Limb (tissue), 2 donors: ENCODE measurements around the gene IFT88.

Experiments used
- DNase-seq, 2 donors: peaks; one replicate each; pipeline ENCODE4 v3.0.0-alpha.2; 2016; ENCODE audit errors: extremely low spot score in 2 of 2

The IFT88 gene

DNA sequence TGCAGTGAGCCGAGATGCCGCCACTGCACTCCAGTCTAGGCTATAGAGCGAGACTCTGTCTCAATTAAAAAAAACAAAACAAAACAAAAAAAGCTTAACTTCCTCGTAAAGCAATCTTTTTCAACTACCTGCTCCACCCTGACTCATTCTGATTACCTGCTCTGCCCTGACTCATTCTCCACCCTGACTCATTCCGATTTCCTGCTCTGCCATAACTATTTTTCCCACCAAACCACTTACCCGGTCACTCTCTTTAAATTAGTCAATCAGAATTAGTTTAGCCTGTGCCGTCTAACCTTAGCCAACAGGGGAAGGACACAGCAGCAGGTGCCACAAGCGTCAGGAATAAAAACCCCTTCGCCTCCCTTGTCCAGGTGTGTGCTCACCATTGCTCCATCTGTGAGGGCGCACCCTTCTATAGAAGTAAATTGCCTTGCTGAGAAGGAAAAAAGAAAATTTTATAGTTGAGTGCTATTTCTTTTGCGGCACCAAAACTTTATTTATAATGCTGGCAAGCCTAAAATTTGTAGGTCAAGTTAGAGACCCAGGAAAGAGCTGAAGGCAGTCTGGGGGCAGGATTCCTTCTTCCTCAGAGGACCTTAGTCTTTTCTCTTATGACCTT lies 1.7 kb upstream of the IFT88 start:
- no peak for DNase-seq

DNA sequence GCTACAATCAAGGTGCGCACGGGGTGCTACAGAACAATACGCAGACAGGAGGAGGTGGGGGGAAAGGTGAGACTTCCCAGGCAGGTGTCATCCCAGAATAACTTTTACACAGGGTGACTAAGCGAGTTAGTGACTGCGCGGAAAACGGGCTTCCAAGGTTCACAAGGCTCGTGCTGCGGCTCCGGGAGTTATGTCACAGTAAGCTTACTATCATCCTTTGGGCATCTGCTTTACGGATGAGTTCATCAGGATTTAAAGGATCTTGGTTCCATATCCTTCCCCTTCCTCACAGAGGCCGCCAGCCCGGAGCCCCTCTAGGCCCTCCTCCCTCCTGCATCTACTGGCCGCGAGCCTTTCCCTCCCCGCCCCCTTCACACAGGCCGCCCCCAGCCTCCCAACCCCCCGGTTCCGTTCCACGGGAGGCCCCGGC lies 474 bp upstream of the IFT88 start:
- DNase-seq = no peak

DNA sequence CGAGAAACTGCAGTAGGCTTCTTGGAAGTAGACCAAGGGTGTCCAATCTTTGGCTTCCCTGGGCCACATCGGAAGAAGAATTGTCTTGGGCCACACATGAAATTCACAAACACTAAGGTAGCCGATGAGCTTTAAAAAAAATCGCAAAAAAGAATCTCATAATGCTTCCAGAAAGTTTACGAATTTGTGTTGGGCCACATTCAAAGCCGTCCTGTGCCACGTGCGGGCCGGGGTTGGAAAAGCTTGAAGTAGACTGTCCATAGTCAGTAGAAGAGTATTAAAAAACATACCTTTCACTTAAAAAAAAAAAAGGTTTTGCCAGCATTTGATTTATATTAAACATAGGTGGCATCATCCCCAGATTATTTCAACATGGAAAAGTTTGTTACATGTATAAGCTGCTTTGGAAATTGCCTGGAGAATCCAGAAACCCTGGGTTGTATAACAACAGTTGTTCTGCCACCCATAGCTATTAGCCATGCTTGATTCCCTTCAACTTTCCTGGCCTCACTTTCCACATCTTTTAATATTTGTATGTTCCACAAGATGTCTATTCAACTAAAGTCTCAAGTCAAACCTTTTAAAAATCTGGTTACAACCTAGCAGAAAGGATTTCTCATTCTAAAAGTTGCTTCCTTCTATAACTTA lies 1.0 kb downstream of the IFT88 start:
- peak in 1 of 2 donors; percentile 34 for DNase-seq

DNA sequence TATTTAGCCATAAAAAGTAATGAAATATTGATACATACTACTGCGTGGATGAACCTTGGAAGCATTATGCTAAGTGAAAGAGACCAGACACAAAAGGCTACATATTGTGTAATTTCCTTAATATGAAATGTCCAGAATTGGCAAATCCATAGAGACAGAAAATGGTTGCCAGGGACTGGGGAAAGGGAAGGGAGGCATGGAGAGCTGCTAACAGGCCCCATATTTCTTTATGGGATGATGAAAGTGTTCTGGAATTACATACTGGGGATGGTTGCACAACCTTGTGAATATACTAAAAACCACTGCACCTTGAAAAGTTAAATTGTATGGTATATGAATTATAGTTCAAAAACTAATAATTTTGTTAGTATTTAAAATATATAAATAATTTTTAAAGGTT lies 3.6 kb downstream of the IFT88 start:
- DNase-seq = no peak

DNA sequence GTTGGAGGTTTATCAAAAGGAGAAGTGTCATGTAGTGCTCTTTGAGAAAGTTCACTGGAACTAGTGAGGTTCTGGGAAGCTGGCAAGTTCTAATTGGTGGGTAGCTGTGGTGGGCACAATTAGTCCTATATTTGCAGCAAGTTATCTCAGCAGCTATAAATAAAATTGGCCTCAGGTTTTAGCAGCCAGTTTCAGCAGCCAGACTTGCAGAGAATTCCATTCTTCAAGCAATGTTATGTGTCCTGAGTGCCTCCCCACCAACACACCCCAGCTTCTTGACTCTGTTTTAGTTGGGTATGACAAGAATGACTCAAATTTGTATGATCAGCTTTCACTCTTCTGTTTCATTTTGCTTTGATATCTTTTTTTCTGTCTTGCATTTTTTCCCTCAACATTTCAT lies 4.7 kb downstream of the IFT88 start:
- no peak for DNase-seq

DNA sequence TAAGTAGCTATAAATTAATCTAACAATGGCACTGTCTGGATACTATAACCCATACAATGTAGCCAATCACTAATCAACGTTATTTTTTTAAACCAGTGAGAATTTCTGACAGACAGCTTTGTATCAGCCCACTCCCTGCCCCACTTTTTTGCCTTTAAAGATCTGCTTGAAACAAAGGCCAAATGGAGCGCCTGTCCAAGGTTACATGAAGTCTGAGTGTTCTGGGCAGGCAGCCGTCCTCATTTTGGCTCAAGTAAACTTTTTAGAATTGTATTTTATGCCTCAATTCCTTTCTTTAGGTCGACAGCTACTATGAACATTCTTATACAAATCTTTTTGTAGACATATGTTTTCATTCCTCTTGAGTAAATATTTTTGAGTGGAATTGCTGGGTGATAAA lies 6.2 kb downstream of the IFT88 start:
- DNase-seq = no peak

DNA sequence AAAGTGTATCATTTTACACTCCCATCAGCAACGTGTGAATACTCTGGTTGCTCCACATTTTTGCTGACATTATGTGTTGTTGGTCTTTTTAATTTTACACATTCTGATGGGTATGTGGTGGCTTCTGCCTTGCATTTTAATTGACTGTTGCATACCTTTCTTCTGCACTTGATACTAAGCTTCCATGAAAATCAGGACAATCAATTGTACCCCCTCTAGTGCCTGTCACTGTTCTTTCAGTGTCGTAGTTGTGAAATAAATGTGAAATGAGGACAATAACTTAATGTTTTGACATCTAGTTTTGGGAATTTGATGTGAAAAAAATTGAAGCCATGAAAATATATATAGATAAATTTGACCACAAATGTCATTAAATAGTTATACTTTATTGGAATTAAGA lies 6.7 kb downstream of the IFT88 start:
- no peak for DNase-seq

DNA sequence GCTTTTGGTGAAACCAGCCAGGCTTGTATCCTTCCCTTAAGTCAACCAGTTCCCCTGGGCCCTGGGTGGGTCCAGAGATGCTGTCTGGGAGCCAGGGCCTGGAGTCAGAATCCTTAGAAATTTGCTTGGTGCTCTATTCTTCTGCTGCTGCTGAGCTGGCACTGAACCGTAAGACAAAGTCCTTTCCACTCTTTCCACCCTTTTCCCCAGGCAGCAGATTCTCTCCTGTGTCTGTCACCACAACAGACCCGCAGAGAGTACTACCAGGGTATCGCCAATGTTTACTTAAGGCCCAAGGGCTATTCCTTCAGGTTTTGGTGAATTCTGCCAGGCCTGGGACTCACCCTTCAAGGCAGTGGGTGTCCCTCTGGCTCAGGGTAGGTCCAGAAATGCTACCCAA lies 12.2 kb downstream of the IFT88 start:
- no peak for DNase-seq

DNA sequence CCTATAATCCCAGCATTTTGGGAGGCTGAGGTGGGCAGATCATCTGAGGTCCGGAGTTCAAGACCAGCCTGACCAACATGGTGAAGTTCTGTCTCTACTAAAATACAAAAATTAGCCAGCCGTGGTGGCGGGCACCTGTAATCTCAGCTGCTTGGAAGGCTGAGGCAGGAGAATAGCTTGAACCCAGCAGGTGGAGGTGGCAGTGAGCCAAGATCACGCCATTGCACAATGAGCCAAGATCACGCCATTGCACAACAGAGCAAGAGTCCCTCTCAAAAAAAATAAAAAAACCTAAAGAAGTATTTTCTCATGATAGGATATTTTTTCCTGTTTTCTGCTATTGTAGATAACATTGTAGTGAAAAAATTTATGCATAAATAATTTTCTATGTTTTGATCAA lies 13.3 kb downstream of the IFT88 start:
- DNase-seq = no peak

DNA sequence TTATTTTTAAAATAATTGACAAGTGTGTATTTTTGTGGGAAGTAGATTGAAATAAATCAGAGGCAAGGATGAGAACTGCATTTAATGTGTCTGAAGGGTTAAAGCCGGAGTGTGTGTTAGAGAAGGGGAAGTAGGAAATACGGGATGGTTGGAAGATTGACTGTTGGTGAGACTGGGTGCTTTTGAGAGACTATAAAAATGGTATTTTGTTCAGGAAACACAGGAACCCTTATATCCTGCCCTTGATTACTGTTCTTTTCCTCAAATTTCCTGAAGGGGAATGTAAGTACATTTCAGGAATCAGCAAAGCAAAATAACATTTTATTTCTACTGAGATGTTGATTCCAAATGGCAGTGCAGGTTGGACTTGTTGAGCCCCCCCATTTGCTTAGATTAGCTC lies 15.1 kb downstream of the IFT88 start:
- DNase-seq = no peak

DNA sequence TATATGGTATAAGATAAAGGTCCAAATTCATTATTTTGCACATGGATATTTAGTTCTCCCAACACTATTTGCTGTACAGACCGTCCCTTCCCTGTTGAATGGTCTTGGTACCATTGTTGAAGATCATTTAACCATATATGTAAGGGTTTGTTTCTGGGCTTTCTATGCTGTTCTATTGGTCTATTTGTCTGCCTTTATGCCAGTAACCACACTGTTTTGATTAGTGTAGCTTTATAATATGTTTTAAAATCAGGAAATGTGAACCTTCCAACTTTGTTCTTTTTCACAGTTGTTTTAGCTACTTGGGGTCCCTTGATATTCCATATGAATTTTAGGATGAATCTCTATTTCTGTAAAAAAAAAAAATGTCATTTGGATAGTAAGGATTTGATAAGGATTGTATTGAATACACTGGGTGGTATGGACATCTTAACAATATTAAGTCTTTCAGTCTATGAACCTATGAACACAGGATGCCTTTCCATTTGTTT lies 16.9 kb downstream of the IFT88 start:
- DNase-seq = no peak

DNA sequence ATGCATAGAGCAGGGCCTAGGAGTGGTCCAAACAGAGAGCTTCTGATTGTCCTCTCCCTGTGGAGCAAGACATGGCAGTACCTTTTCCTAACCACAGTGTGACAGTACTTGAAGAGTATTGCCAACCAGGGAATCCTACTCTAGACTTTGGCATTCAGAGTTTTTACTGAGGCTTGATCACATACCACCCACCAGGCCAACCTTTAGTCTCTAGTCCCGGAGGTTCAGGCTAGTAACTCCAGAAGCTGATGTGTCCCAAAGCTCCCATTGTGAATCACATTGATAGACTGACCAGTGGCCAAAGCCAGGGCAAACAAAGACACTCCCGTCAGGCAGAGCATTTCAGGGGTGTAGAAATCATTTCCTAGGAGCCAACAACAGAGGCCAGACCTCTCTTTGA lies 18.4 kb downstream of the IFT88 start:
- no peak for DNase-seq

DNA sequence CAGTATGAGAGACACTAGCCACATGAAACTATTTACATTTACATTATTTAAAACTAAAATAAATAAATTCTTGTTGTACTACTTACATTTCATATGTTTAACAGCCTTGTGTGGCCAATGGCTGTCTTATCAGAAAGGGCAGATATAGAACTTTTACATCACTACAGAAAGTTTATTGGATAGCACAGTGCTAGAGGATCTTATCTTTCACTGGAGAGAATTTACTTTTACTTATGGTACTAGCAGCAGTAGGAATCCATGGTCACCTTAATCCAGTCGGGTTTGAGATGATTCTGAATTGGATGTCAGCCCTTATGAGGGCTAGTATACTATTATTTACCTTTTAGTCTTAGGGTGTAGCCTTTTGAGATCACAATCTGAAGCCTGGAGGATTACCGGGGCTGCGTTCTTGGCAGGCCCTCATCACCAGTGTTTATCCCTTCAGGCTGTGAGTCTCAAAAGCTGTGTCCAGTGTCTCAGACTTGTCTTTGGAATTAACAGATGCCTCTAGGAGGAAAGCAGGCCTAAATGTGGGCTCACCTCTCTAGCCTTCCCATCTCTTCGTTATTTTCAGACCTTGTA lies 21.7 kb downstream of the IFT88 start:
- no peak for DNase-seq

DNA sequence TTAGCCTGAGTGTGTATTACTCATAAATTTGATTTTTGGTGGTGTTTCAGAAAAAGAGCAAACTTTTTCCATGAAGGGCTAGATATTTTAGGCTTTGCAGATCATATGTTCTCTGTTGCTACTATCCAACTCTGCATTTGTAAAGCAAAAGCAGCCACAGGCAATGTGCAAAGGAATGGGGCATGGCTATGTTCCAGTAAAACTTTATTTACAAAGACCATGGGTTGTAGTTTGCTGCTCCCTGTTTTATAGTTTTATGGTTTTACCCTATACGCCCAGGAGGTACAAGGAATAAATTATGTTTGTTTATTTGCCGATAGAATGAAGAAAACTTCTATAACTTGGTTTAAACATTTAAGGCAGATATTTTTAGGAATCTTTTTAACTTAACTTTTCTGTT lies 23.6 kb downstream of the IFT88 start:
- DNase-seq = no peak

DNA sequence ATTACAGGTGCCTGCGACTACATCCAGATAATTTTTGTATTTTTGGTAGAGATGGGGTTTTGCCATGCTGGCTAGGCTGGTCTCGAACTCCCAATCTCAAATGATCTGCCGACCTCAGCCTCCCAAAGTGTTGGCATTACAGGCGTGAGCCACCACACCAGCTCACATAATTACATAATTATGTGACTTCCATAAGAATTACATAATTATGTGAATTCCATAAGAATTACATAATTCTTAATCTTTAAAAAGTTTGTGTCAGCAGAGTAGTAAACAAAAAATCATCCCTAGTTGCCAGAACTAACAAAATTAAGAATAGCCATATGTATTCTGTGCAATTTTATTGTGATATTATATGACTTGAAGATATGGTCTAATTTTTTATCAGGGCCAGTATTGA lies 25.6 kb downstream of the IFT88 start:
- no peak for DNase-seq

DNA sequence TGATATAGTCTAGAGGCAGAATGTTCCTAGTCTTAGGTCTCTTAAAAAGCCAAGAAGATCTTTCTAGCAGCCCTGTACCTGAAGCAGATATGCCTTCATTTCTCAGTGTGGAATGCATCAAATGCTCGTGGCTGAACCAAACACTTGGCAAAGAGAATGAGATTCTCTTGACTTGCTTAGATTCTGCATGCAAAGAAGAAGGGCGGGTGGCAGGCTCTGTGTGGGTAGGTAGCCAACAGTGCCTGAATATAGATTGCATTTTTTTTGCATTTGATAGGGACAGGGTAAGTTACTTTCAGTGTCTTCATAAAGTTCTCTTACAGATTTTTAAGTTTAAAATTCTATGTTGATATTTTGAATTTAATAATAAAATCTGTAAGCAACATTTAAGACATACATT lies 27.3 kb downstream of the IFT88 start:
- DNase-seq = no peak

DNA sequence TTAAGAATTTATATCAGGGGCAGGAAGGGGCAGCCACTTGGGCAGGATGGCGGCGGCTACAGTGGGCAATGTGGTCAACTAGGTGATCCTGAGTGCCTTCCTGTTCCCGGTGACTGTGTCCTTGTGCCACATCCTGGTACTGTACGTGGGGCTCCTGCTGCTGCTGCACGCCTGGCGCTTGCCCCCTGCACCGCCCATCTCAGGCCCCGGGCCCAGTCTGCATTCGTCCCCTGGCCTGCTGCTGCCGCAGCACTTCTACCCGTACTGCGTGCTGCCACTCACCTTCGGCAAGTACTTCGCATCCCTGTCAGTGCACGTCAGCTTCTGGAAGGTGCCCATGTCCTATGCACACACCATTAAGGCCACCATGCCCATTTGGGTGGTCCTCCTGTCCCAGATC lies 40.1 kb downstream of the IFT88 start:
- no peak for DNase-seq

DNA sequence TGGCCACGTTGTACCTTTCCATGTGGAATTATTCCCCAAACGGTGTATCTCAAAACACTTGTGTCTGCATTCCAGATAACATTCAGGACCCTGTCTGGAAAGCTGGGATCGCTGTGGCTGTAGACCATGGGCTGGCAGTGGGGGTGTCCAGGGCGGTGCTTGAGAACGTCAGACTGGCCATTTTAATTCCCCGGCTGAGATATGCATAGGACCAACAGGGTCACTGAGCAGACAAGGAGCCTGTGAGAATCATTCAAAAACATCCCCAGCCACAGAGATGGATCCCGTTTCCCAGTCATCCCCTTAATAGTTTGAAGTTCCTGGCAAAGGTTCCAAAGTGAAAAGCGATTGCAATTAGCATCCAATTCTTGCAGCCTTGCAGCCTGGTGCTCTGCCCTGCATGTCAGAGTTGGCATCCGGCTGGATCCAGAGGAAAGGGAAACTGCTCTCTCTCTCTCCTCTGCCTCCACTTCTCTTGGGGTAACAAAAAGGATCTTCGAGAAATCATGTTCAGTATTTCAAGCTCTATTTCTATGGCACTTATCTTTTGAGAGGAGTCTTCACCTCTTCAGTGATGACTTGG lies 41.6 kb downstream of the IFT88 start:
- DNase-seq = no peak

DNA sequence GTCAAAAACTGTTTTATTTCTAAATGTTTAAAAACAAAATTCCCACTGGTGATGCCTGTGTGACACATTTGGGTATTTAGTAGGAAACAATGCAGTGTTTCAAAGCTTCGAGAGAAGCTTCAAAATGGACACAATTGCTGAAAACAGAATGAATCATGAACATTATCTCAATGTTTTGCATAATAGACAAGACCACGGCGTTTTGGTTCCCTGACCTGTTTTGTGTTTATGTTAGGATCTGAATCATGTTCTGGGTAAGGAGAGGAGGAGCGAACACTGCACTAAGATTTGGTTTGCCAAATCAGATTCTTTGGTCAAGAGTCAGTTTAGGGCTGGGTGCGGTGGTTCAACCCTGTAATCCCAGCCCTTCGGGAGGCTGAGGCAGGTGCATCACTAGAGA lies 42.2 kb downstream of the IFT88 start:
- no peak for DNase-seq

DNA sequence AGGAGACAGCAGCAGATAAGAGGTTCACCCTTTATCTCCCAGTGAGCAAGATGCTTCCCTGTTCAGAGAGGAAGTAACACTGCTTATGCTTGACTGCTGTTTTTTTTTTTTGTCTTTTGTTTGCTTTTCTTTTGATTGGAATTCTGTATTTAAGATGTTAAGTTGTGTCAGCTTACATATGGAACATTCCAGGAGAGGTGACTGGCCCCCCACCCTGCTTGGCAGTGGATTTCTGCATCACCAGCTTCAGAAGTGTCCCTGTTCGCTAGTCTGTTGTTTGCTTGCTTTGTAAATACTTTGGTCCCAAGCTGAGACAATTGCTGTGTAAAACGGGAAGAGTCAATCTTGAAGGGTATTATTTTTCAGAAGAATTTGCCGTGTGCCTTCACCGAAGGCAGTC lies 43.0 kb downstream of the IFT88 start:
- no peak for DNase-seq

DNA sequence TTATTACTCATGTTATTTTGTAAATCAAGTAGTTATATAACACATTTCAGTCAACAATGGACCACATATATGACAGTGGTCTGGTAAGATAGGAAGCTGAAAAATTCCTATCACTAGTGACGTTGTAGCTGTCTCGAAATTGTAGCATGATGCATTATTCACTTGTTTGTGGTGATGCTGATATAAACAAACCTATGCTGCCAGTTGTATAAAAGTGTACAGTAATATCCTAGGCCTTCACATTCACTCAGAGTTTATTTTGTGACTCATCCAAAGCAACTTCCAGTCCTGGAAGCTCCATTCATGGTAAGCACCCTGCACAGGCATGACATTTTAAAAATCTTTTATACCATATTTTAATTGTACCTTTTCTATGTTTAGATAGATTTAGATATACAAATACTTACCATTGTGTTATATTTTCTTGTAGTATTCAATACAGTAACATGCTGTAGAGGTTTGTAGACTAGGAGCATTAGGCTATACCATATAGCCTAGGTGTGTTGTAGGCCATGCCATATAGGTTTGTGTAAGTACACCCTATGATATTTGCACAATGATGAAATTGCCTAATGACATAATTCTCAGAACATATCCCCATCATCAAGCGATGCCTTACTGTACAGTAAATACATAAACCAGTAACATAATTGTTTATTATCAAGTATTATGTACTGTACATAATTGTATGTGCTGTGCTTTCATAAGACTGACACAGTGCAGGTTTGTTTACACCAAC lies 49.3 kb downstream of the IFT88 start:
- no peak for DNase-seq

DNA sequence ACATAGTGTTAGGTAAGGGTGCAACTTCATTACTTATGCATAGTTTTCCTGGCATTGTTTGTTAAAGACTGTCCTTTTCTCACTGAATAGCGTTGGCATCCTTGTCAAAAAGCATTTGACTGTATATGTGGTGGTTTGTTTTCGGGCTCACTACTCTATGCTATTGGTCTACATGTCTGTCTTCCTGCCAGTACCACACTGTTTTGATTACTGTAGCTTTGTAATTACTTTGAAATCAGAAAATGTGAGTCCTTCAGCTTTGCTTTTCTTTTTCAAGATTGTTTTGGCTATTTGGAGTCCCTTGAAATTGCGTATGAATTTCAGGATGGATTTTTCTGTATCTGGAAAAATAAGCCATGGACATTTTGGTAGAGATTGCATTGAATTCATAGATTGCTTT lies 56.0 kb downstream of the IFT88 start:
- DNase-seq = no peak
